ENCODE measurements around the gene FBN1.

DNA sequence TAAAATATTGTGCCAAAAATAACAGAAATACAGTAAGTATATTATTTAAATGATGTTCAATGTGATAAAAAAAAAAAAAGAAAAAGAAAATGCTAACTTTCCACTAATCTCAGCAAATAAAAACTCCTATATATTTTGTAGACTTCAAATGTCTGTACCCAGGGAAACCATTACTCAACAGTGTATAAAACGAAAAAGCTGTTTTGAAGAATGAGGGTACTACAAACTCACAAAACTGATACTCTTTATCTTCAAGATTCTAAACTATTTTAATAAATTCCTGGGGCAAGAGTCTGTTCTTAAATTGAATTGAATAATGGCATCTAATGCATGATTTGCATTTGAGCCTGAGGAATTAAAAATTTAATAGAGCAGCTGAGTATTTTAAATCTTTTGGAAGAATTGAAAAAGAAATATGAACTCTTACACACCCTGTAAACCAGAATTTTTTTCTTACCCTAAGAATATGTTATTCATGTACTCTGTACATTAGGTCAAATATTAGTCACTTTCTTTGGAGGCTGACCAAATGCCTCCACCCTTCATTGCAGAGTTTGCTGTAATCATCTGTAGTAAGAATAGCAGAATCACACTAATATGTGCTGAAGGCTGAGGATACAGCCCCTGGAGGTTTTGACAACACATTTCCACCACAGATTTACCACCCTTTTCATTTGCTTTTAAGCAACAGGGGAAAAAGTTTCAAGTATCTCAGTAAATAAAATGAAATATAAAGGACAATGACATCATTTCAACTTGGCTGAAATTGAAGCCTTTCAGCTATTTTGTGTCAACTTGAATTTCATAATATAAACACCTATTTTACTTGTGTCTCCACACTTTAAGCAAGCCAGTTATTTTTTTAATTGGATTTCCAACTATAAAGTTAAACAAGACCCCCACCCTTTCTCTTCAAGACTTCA, 79.7 kb downstream of the FBN1 start:
- TF ChIP-seq, protein P1, sequence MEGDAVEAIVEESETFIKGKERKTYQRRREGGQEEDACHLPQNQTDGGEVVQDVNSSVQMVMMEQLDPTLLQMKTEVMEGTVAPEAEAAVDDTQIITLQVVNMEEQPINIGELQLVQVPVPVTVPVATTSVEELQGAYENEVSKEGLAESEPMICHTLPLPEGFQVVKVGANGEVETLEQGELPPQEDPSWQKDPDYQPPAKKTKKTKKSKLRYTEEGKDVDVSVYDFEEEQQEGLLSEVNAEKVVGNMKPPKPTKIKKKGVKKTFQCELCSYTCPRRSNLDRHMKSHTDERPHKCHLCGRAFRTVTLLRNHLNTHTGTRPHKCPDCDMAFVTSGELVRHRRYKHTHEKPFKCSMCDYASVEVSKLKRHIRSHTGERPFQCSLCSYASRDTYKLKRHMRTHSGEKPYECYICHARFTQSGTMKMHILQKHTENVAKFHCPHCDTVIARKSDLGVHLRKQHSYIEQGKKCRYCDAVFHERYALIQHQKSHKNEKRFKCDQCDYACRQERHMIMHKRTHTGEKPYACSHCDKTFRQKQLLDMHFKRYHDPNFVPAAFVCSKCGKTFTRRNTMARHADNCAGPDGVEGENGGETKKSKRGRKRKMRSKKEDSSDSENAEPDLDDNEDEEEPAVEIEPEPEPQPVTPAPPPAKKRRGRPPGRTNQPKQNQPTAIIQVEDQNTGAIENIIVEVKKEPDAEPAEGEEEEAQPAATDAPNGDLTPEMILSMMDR (IDR thresholded peaks at IDR 0.05): no peak
- no peak for TF ChIP-seq POLR2A (IDR thresholded peaks at IDR 0.05)

Measured in vagina (tissue), 2 donors.